ENCODE results near the gene ACTL6A.
A peak's percentile ranks its signal among the peaks of the same experiment; 100 is the strongest.

Gene ACTL6A

DNA sequence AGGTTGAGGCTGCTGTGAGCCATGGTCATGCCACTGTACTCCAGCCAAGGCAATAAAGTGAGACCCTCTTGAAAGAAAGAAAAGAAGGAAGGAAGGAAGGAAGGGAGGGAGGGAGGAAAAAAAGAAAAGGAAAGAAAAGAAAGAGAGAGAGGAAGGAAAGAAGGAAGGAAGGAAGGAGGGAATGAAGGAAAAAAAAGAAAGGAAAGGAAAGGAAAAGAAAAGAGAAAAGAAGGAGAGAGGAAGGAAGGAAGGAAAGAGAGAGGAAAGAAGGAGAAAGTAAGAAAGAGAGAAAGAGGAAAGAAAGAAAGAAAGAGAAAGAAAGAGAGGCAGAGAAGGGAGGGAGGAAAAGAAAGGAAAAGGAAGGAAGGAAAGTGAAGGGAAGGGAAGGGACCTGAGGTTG, 20.4 kb upstream of the ACTL6A start:
- no peak overlapping the region for H3K27ac ChIP-seq (ENCODE audit: low read depth, low read length)
- H3K36me3 ChIP-seq (ENCODE audit: insufficient read depth, low read length): no peaks in the 10 kb centered on the region
- H3K4me3 ChIP-seq (ENCODE audit: low read length): no peak overlapping the region
- H3K4me1 ChIP-seq (ENCODE audit: insufficient read depth, low read length): peaks cover 5% of the 10 kb centered on the region; the same call in 1 of the 2 replicates
- H3K9ac ChIP-seq (ENCODE audit: low read depth, low read length): no peak overlapping the region
- H3K9me3 ChIP-seq (ENCODE audit: insufficient read depth, low read depth, low read length): no peaks in the 10 kb centered on the region
- H3K27me3 ChIP-seq (ENCODE audit: insufficient read depth, low read length): no peaks in the 10 kb centered on the region

DNA sequence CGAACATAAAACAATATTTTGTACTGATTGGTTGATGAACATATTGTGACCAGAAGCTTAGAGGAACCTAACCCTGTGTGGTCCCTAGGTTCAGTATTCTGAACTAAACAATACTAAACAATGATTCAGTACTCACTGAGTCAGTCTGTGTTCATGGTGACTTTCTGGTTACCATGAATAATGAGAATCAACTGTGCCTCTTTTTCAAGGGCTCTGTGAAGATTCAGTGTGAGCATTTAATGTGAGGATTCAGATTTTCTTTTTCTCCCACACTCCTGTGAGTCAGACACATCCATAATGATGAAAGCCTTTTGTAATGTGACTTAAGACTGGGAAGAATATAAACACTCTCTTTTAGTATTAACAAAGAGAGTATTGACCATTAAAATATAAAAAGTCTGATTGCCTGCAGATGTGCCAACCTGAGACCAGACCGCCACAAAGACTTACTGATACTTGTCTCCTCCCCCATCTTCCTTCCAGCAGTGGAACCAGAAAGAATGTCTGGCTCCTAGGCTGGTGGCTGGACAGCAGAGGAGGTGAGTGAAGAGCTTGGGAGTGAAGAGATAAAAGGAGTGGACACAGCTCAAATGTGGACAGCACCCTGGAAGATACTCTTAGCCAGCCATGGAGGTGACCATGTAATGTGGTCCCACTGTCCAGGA, 17.6 kb upstream of the ACTL6A start:
- no peaks in the 10 kb centered on the region for H3K9me3 ChIP-seq (ENCODE audit: insufficient read depth, low read depth, low read length)
- no peak overlapping the region for H3K4me3 ChIP-seq (ENCODE audit: low read length)
- H3K27me3 ChIP-seq (ENCODE audit: insufficient read depth, low read length): no peaks in the 10 kb centered on the region
- H3K36me3 ChIP-seq (ENCODE audit: insufficient read depth, low read length): no peaks in the 10 kb centered on the region
- H3K4me1 ChIP-seq (ENCODE audit: insufficient read depth, low read length): peaks cover 5% of the 10 kb centered on the region; the same call in 1 of the 2 replicates
- 100% methylated on average over 1 of the region's 2 CpGs for WGBS
- H3K9ac ChIP-seq (ENCODE audit: low read depth, low read length): no peak overlapping the region
- H3K27ac ChIP-seq (ENCODE audit: low read depth, low read length): no peak overlapping the region

GRCh38 chr3:179546814-179547241, 15.9 kb upstream of the ACTL6A start:
- Histone ChIP-seq H3K27ac (ENCODE audit: low read depth, low read length) (no peak overlapping the region), H3K36me3 (ENCODE audit: insufficient read depth, low read length) (no peaks in the 10 kb centered on the region)
- WGBS: 73% methylated on average over 2 of the region's 2 CpGs

GRCh38 chr3:179551349-179552105, 11.2 kb upstream of the ACTL6A start:
- Histone ChIP-seq H3K9ac (ENCODE audit: low read depth, low read length) (no peak overlapping the region), H3K36me3 (ENCODE audit: insufficient read depth, low read length) (no peaks in the 10 kb centered on the region), H3K27ac (ENCODE audit: low read depth, low read length) (no peak overlapping the region), H3K27me3 (ENCODE audit: insufficient read depth, low read length) (no peaks in the 10 kb centered on the region), H3K4me3 (ENCODE audit: low read length) (no peak overlapping the region), H3K9me3 (ENCODE audit: insufficient read depth, low read depth, low read length) (no peaks in the 10 kb centered on the region), H3K4me1 (ENCODE audit: insufficient read depth, low read length) (peaks cover 5% of the 10 kb centered on the region; the same call in 1 of the 2 replicates)
- 95% methylated on average over 3 of the region's 4 CpGs for WGBS

More at GRCh38 chr3:179546814-179547241, 15.9 kb upstream of the ACTL6A start:
- Histone ChIP-seq H3K9me3 (ENCODE audit: insufficient read depth, low read depth, low read length) (no peaks in the 10 kb centered on the region), H3K9ac (ENCODE audit: low read depth, low read length) (no peak overlapping the region), H3K4me3 (ENCODE audit: low read length) (no peak overlapping the region), H3K27me3 (ENCODE audit: insufficient read depth, low read length) (no peaks in the 10 kb centered on the region), H3K4me1 (ENCODE audit: insufficient read depth, low read length) (peaks cover 5% of the 10 kb centered on the region; the same call in 1 of the 2 replicates)

GRCh38 chr3:179558742-179559364, 3.9 kb upstream of the ACTL6A start:
- H3K4me1 ChIP-seq (ENCODE audit: insufficient read depth, low read length): 0 out of 2 replicates have a peak, but pooled peaks cover under 1% of the 10 kb centered on the region
- no peak overlapping the region for H3K9ac ChIP-seq (ENCODE audit: low read depth, low read length)
- H3K27ac ChIP-seq (ENCODE audit: low read depth, low read length): no peak overlapping the region
- no peaks in the 10 kb centered on the region for H3K36me3 ChIP-seq (ENCODE audit: insufficient read depth, low read length)
- WGBS: 8% methylated on average over 3 of the region's 3 CpGs
- no peaks in the 10 kb centered on the region for H3K9me3 ChIP-seq (ENCODE audit: insufficient read depth, low read depth, low read length)
- no peaks in the 10 kb centered on the region for H3K27me3 ChIP-seq (ENCODE audit: insufficient read depth, low read length)
- H3K4me3 ChIP-seq (ENCODE audit: low read length): no peak overlapping the region

GRCh38 chr3:179560791-179561190, 1.9 kb upstream of the ACTL6A start:
- H3K27ac ChIP-seq (ENCODE audit: low read depth, low read length): no peak overlapping the region
- H3K9ac ChIP-seq (ENCODE audit: low read depth, low read length): no peak overlapping the region
- no peak overlapping the region for H3K4me3 ChIP-seq (ENCODE audit: low read length)
- H3K27me3 ChIP-seq (ENCODE audit: insufficient read depth, low read length): no peaks in the 10 kb centered on the region
- H3K4me1 ChIP-seq (ENCODE audit: insufficient read depth, low read length): peaks cover 9% of the 10 kb centered on the region; the same call in 1 of the 2 replicates
- H3K36me3 ChIP-seq (ENCODE audit: insufficient read depth, low read length): no peaks in the 10 kb centered on the region
- H3K9me3 ChIP-seq (ENCODE audit: insufficient read depth, low read depth, low read length): no peaks in the 10 kb centered on the region
- WGBS: 73% methylated on average over 1 of the region's 1 CpG

DNA sequence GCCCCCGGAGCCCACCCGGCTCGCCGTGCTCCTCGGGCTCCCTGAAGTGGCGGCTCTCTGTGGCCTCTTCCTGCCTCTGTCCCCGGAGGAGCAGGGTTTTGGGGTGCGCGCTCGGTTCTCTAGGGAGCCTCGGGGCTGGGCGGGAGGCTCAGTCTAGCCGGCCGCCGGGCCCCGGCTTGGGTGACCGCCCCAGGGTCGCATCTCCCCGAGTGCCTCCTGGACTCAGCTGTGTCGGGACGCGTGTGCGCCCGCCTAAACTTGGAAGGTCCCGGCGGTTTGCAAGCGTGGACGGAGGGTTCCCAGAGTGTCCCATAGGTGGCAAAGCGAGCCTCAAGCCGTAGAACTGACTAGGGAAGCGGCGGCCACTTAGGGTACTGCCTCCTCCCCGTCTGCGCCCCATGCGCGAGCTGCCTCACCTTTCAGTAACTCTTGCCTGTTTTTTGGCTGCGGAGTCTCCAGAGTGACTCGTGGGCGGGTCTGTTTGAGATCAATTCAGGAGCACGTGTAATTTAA, 601 bp downstream of the ACTL6A start:
- H3K9me3 ChIP-seq (ENCODE audit: insufficient read depth, low read depth, low read length): no peaks in the 10 kb centered on the region
- peaks cover 9% of the 10 kb centered on the region; the same call in 1 of the 2 replicates for H3K4me1 ChIP-seq (ENCODE audit: insufficient read depth, low read length)
- no peaks in the 10 kb centered on the region for H3K27me3 ChIP-seq (ENCODE audit: insufficient read depth, low read length)
- no peaks in the 10 kb centered on the region for H3K36me3 ChIP-seq (ENCODE audit: insufficient read depth, low read length)
- H3K4me3 ChIP-seq (ENCODE audit: low read length): peak overlapping the region; percentile 75
- H3K9ac ChIP-seq (ENCODE audit: low read depth, low read length): peak overlapping the region; percentile 92
- peak overlapping the region; percentile 90; the same call in 1 of the 2 replicates for H3K27ac ChIP-seq (ENCODE audit: low read depth, low read length)
- under 1% methylated on average over 40 of the region's 40 CpGs for WGBS

DNA sequence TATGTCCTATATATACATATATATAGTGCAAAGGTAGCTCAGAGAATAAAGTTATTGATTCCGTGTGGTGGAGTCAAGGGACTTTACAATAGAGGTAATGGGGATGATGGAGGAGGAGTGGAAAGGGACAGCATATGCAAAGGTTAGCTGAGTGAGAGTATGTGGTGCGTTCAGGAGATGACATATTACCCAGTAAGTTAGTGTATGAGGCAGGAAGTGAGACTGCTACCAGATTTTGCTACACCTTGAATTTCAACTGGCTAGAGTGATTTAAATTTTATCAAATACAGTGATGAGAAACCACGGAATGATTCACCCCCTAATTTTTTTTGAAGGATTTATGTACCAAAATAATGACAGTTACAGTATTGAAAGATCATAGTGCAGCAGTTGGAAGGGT, 2.8 kb downstream of the ACTL6A start:
- Histone ChIP-seq H3K36me3 (ENCODE audit: insufficient read depth, low read length) (peaks cover 14% of the 10 kb centered on the region), H3K4me3 (ENCODE audit: low read length) (no peak overlapping the region), H3K27ac (ENCODE audit: low read depth, low read length) (no peak overlapping the region), H3K27me3 (ENCODE audit: insufficient read depth, low read length) (no peaks in the 10 kb centered on the region), H3K9me3 (ENCODE audit: insufficient read depth, low read depth, low read length) (no peaks in the 10 kb centered on the region), H3K4me1 (ENCODE audit: insufficient read depth, low read length) (peaks cover 9% of the 10 kb centered on the region; the same call in 1 of the 2 replicates), H3K9ac (ENCODE audit: low read depth, low read length) (no peak overlapping the region)
- 91% methylated on average over 3 of the region's 3 CpGs for WGBS

DNA sequence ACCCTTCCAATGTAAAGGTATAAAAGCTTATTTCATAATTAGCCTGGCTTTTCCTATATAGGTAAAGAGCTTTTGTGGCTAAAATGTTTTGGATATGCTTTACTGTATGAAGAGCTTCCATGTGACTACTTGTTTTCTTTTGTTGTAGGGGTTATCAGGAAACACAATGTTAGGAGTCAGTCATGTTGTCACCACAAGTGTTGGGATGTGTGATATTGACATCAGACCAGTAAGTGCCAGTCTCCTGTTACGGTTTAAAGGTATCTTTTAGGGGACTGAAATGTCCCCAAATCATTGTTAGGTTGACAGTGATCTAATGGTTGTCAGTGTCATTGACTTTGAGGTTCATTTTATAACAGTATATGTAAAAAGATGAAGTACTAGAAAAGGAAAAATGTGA, 18.3 kb downstream of the ACTL6A start:
- H3K27me3 ChIP-seq (ENCODE audit: insufficient read depth, low read length): no peaks in the 10 kb centered on the region
- WGBS: 96% methylated on average over 1 of the region's 1 CpG
- H3K4me3 ChIP-seq (ENCODE audit: low read length): no peak overlapping the region
- no peaks in the 10 kb centered on the region for H3K4me1 ChIP-seq (ENCODE audit: insufficient read depth, low read length)
- H3K36me3 ChIP-seq (ENCODE audit: insufficient read depth, low read length): peaks cover 95% of the 10 kb centered on the region
- no peaks in the 10 kb centered on the region for H3K9me3 ChIP-seq (ENCODE audit: insufficient read depth, low read depth, low read length)
- no peak overlapping the region for H3K9ac ChIP-seq (ENCODE audit: low read depth, low read length)
- H3K27ac ChIP-seq (ENCODE audit: low read depth, low read length): no peak overlapping the region

DNA sequence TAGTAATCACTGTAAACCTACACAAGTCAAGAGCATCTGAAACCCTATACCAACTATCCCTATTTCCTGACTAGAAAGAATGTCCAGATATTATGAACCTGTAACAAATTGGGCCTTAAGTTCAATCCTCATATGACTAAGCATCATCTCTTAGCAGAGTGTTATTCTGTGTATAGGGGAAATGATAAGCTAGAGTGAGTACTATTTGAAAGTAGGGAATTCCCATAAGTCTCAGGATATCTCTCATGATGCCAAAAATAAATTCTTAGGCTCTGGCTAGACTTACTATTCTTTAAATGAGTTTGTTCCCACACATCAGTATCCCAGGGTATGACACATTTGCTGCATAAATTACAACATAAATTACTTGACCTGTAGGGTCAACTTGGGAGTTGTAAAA, 26.4 kb downstream of the ACTL6A start:
- H3K4me1 ChIP-seq (ENCODE audit: insufficient read depth, low read length): no peaks in the 10 kb centered on the region
- no peak overlapping the region for H3K4me3 ChIP-seq (ENCODE audit: low read length)
- H3K9me3 ChIP-seq (ENCODE audit: insufficient read depth, low read depth, low read length): no peaks in the 10 kb centered on the region
- H3K27ac ChIP-seq (ENCODE audit: low read depth, low read length): no peak overlapping the region
- peaks cover 98% of the 10 kb centered on the region for H3K36me3 ChIP-seq (ENCODE audit: insufficient read depth, low read length)
- H3K9ac ChIP-seq (ENCODE audit: low read depth, low read length): no peak overlapping the region
- H3K27me3 ChIP-seq (ENCODE audit: insufficient read depth, low read length): no peaks in the 10 kb centered on the region

DNA sequence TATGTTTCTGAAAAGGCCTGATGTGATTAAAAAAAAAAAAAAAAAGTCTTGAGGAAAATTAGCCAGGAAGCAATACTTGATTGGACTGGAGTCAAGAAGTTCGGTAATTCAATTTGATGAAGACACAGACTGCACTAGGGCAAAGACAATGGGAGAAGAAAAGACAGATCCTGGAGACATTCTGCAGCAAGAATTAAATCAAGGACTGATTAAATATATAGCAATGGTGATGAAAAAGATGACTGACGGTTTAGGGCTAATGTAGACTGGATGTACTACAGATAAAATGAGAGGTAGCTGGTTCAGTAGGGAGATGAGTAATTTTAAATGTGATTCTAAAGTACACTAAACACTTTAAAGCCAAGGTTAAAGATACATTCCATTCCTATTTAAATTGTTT, 27.9 kb downstream of the ACTL6A start:
- Histone ChIP-seq H3K27me3 (ENCODE audit: insufficient read depth, low read length) (no peaks in the 10 kb centered on the region), H3K36me3 (ENCODE audit: insufficient read depth, low read length) (peaks cover 97% of the 10 kb centered on the region), H3K27ac (ENCODE audit: low read depth, low read length) (no peak overlapping the region), H3K9me3 (ENCODE audit: insufficient read depth, low read depth, low read length) (no peaks in the 10 kb centered on the region), H3K4me3 (ENCODE audit: low read length) (no peak overlapping the region), H3K4me1 (ENCODE audit: insufficient read depth, low read length) (no peaks in the 10 kb centered on the region), H3K9ac (ENCODE audit: low read depth, low read length) (no peak overlapping the region)
- WGBS: 99% methylated on average over 2 of the region's 2 CpGs
